Prostate gland (tissue), 2 donors: ENCODE results near the gene NOS1AP. TPM values are rescaled to one million over a fixed set of nuclear protein-coding genes. Genes with fewer than 3 reads are reported as not detected.

ENCODE experiments used
- DNase-seq: peaks from one replicate; pipeline ENCODE4 v3.0.0-alpha.2; 2019; ENCODE audit warnings: low spot score
- H3K27ac ChIP-seq, 2 donors: fragments of 200-600 bp; sonication (generic); 2 replicates each; pipeline ENCODE4 v1.5.1; 2017 to 2019
- H3K27me3 ChIP-seq: fragments of 200-600 bp; sonication (generic); replicated peaks from 2 replicates; pipeline ENCODE4 v1.5.1; 2019; ENCODE audit not compliant: insufficient read depth
- H3K36me3 ChIP-seq, 2 donors: fragments of 200-600 bp; sonication (generic); 1 replicate in 1 of 2; 2 replicates in 1 of 2; pipeline versions ENCODE4 v1.5.1 to v1.8.1; 2017 to 2019
- H3K4me1 ChIP-seq: fragments of 200-600 bp; sonication (generic); replicated peaks from 2 replicates; pipeline ENCODE4 v1.5.1; 2019
- H3K4me3 ChIP-seq, 2 donors: fragments of 200-600 bp; sonication (generic); 2 replicates each; pipeline ENCODE4 v1.5.1; 2017 to 2019
- H3K9me3 ChIP-seq: fragments of 200-600 bp; sonication (generic); 2 replicates; pipeline ENCODE4 v1.5.1; 2017
- CTCF ChIP-seq, 4 experiments: fragments of 200-600 bp in 2 of 4; fragments of 450-650 bp in 2 of 4; sonication (generic) in 2 of 4; IDR thresholded peaks; 1 replicate in 3 of 4; 2 replicates in 1 of 4; pipeline ENCODE4 v1.5.1; 2016 to 2019; ENCODE audit warnings: antibody characterized with exemption in 4 of 4, mild to moderate bottlenecking in 2 of 4, moderate library complexity in 2 of 4
- POLR2A ChIP-seq: fragments of 450-650 bp; IDR thresholded peaks from one replicate; pipeline ENCODE4 v1.6.1; 2016; ENCODE audit warnings: antibody characterized with exemption, mild to moderate bottlenecking
- POLR2AphosphoS5 ChIP-seq: sonication (generic); formaldehyde crosslinking; IDR thresholded peaks from one replicate; pipeline ENCODE4 v1.6.1; 2017; ENCODE audit warnings: antibody characterized with exemption
- WGBS: methylation state at CpG from one replicate; pipeline ENCODE4 v1.1.5; 2018; 5-methylcytosine and 5-hydroxymethylcytosine counted together
- intact Hi-C: fragments of 100-400 bp; cut with DNase I; formaldehyde crosslinking; loops from one replicate; pipeline ENCODE4 v1.14.2; 2022
- total RNA-seq, 2 donors: library from RNA; depleted of rRNA; stranded (reverse); fragments of >200 nt; gene quantifications; one replicate each; pipeline ENCODE4 v1.1.0, GENCODE V29; 2016

NOS1AP gene
- total RNA-seq, 2 donors from 2014 or later: 9.9 to 11.0 TPM

GRCh38 chr1:162235241-162235800 is 165.8 kb downstream of the NOS1AP start:
- Histone ChIP-seq H3K27ac (no peak overlapping the region), H3K4me1 (no peaks in the 10 kb centered on the region), H3K27me3 (no peaks in the 10 kb centered on the region), H3K36me3 (no peaks in the 10 kb centered on the region), H3K9me3 (no peaks in the 10 kb centered on the region), H3K4me3 (no peak overlapping the region)
- intact Hi-C loops: no loop called here
- TF ChIP-seq POLR2AphosphoS5 (no peak), POLR2A (no peak), CTCF (IDR thresholded peaks at IDR 0.05) (no peak)
- WGBS: 84% methylated on average over 7 of the region's 7 CpGs
- no peak for DNase-seq

- WGBS: 62% methylated on average over 3 of the region's 3 CpGs
- no peak for DNase-seq
These were observed 166.7 kb downstream of the NOS1AP start for GRCh38 chr1:162236201-162236600.

GRCh38 chr1:162236618-162237017 is 167.1 kb downstream of the NOS1AP start:
- Histone ChIP-seq H3K36me3 (no peaks in the 10 kb centered on the region), H3K4me1 (no peaks in the 10 kb centered on the region), H3K4me3 (no peak overlapping the region), H3K27me3 (no peaks in the 10 kb centered on the region), H3K27ac (no peak overlapping the region), H3K9me3 (no peaks in the 10 kb centered on the region)
- TF ChIP-seq POLR2A: no peak
- TF ChIP-seq POLR2AphosphoS5: no peak
- no peak for TF ChIP-seq CTCF (IDR thresholded peaks at IDR 0.05)
- DNase-seq: no peak
- intact Hi-C loops: no loop called here
- WGBS: 83% methylated on average over 2 of the region's 2 CpGs

More at GRCh38 chr1:162236201-162236600, 166.7 kb downstream of the NOS1AP start:
- Histone ChIP-seq H3K27me3 (no peaks in the 10 kb centered on the region), H3K4me1 (no peaks in the 10 kb centered on the region), H3K9me3 (no peaks in the 10 kb centered on the region), H3K27ac (no peak overlapping the region), H3K36me3 (no peaks in the 10 kb centered on the region), H3K4me3 (no peak overlapping the region)
- intact Hi-C loops: no loop called here
- no peak for TF ChIP-seq POLR2AphosphoS5
- TF ChIP-seq CTCF (IDR thresholded peaks at IDR 0.05): no peak
- TF ChIP-seq POLR2A: no peak

- no peaks in the 10 kb centered on the region for H3K27me3 ChIP-seq
- TF ChIP-seq POLR2A (no peak), POLR2AphosphoS5 (no peak), CTCF (IDR thresholded peaks at IDR 0.05) (no peak)
- no peak overlapping the region for H3K27ac ChIP-seq
- WGBS: 61% methylated on average over 4 of the region's 4 CpGs
- no peak overlapping the region for H3K4me3 ChIP-seq
- no peaks in the 10 kb centered on the region for H3K4me1 ChIP-seq
- intact Hi-C loops: no loop called here
- H3K36me3 ChIP-seq: no peaks in the 10 kb centered on the region
- no peak for DNase-seq
- H3K9me3 ChIP-seq: no peaks in the 10 kb centered on the region
These were observed 171.1 kb downstream of the NOS1AP start for GRCh38 chr1:162240577-162240976.

- Histone ChIP-seq H3K4me1 (no peaks in the 10 kb centered on the region), H3K4me3 (no peak overlapping the region), H3K9me3 (no peaks in the 10 kb centered on the region), H3K27ac (no peak overlapping the region), H3K27me3 (no peaks in the 10 kb centered on the region), H3K36me3 (no peaks in the 10 kb centered on the region)
- TF ChIP-seq POLR2A: no peak
- no peak for TF ChIP-seq CTCF (IDR thresholded peaks at IDR 0.05)
- intact Hi-C loops: no loop called here
- DNase-seq: no peak
- WGBS: 94% methylated on average over 6 of the region's 6 CpGs
These were observed 173.3 kb downstream of the NOS1AP start for GRCh38 chr1:162242804-162243203.
